ENCODE measurements around the gene TEX13D. TPM values are rescaled to one million over a fixed set of nuclear protein-coding genes. Genes with fewer than 3 reads are reported as not detected.

Gene TEX13D
- total and polyA plus RNA-seq, 4 donors = not detected

DNA sequence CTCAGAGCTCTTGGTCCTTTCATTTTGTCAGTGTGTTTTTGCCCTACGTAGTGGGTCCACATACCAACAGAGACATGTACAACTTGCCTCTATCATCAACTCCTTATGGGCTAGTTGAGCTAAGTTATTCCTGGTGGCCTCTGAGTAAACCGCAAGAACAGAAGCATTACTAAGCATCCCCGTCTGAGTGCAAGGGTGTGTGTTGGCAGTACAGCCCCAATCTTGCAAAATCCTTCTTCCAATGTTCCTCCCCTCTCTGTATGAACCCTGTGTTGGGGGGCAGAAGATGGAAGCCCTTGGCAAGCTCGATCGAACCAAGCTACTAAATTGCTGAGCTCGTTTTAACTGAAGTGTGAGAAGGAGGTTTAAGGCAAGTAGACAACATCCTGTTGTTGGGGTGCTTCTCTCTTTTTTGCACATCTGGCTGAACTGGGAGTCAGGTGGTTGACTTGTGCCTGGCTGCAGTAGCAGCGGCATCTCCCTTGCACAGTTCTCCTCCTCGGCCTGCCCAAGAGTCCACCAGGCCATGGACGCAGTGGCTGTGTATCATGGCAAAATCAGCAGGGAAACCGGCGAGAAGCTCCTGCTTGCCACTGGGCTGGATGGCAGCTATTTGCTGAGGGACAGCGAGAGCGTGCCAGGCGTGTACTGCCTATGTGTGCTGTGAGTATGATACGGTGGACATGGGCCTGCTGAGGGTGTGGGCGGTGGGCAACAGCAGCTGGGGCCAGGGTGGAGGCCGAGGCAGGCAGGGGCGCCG, 13.8 kb downstream of the TEX13D start, which contains the start of gene SH2D1A:
Gene SH2D1A (plus strand): TSS at position 447 of the 760 bp plus-strand sequence. CDS start 80 bp downstream, at position 527.
- H3K27ac ChIP-seq (ENCODE audit: low read depth in 1 of 2, low read length in 2 of 2) = no peak within 1 kb of the TSS

DNA sequence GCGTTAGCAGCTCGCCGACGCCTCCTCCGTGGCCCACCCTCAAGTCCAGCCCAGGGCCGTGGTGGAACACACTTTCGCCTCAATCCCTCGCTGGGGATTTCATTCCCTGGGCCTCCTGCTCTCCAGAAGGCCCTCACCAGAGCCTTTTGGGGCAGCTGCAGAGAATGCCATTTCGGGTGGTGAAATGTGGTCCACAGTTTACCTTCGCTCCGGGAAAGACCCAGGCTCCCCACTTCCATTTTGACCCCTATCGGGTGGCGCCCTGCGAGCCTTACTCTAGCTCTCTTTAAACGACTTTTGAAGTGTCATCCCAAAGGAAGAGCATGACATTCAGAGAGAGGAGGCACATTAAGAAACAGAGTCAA, 14.4 kb downstream of the TEX13D start:
- ATAC-seq (ENCODE audit: low FRiP score) = no peak
- Histone ChIP-seq H3K27me3 (ENCODE audit: control insufficient read depth in 1 of 2, insufficient read depth in 2 of 2, low read length in 1 of 2) (no peaks in the 10 kb centered on the region), H3K4me1 (ENCODE audit: control insufficient read depth in 1 of 2, insufficient read depth in 2 of 2, low read length in 2 of 2) (no peaks in the 10 kb centered on the region), H3K9me3 (ENCODE audit: control insufficient read depth, low read length) (no peaks in the 10 kb centered on the region), H3K36me3 (ENCODE audit: control insufficient read depth in 1 of 2, insufficient read depth in 2 of 2, low read length in 1 of 2) (no peaks in the 10 kb centered on the region), H3K27ac (ENCODE audit: low read depth in 1 of 2, low read length in 2 of 2) (no peak overlapping the region), H3K4me3 (ENCODE audit: low read length in 2 of 2) (no peak overlapping the region)
- DNase-seq = no peak
- 76 to 93% methylated on average over 15 of the region's 15 CpGs for WGBS, 2 donors
- intact Hi-C loops (cut with DNase I) = no loop called here

More for the DNA sequence above, 13.8 kb downstream of the TEX13D start, which contains the start of gene SH2D1A:
- no peaks in the 10 kb centered on the region for H3K4me1 ChIP-seq (ENCODE audit: control insufficient read depth in 1 of 2, insufficient read depth in 2 of 2, low read length in 2 of 2)
- WGBS, 2 donors = 82 to 94% methylated on average over 19 of the region's 19 CpGs
- no peak within 1 kb of the TSS for H3K4me3 ChIP-seq (ENCODE audit: low read length in 2 of 2)
- H3K27me3 ChIP-seq (ENCODE audit: control insufficient read depth in 1 of 2, insufficient read depth in 2 of 2, low read length in 1 of 2) = no peaks in the 10 kb centered on the region
- H3K36me3 ChIP-seq (ENCODE audit: control insufficient read depth in 1 of 2, insufficient read depth in 2 of 2, low read length in 1 of 2) = no peaks in the 10 kb centered on the region
- no peak for DNase-seq
- no peaks in the 10 kb centered on the region for H3K9me3 ChIP-seq (ENCODE audit: control insufficient read depth, low read length)
- ATAC-seq (ENCODE audit: low FRiP score) = no peak
- intact Hi-C loops (cut with DNase I) = no loop called here

DNA sequence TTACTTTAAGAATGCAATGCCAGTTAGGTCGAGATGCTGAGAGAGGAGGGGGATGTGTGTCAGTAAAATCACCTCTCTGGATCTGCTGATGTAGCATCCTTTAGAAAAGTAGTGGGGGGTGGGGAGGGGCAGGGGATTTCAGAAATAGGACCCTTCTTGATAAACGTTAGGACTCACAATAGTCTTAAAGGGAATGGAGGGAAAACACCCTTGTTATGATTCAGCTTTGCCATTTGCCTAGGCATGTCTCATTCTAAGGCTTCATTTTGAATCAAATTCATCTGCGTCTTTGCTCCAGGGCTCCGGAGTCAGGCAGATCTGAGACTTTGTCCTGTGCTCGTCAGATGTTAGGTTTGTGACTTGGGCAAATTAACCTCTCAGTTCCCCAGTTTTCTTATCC, 14.8 kb downstream of the TEX13D start:
- WGBS, 2 donors = 60 to 69% methylated on average over 5 of the region's 5 CpGs
- H3K4me3 ChIP-seq (ENCODE audit: low read length in 2 of 2) = no peak overlapping the region
- no peak for ATAC-seq (ENCODE audit: low FRiP score)

DNA sequence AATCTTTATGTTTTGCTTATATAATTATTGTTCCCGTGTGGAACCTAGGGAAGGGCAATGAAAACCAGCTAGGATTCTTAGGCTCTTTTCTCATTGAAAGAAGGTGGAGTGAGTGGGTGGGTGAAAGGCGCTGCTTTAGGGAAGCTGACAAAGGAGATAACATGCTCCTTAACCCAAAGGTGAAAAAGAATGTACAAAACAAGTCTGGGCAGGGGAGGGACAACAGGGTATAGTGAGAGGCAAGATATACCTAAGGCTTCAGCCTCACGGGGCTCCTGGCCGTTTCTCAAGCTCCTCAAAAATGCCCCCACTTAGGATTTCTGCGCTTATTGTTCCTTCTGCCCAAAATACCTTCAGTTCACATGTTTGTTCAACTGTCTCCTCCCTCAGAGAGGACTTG, 15.7 kb downstream of the TEX13D start:
- Histone ChIP-seq H3K27ac (ENCODE audit: low read depth in 1 of 2, low read length in 2 of 2) (no peak overlapping the region), H3K4me1 (ENCODE audit: control insufficient read depth in 1 of 2, insufficient read depth in 2 of 2, low read length in 2 of 2) (no peaks in the 10 kb centered on the region), H3K27me3 (ENCODE audit: control insufficient read depth in 1 of 2, insufficient read depth in 2 of 2, low read length in 1 of 2) (no peaks in the 10 kb centered on the region), H3K36me3 (ENCODE audit: control insufficient read depth in 1 of 2, insufficient read depth in 2 of 2, low read length in 1 of 2) (no peaks in the 10 kb centered on the region), H3K4me3 (ENCODE audit: low read length in 2 of 2) (no peak overlapping the region), H3K9me3 (ENCODE audit: control insufficient read depth, low read length) (no peaks in the 10 kb centered on the region)
- DNase-seq (no peak), ATAC-seq (ENCODE audit: low FRiP score) (no peak)
- 74 to 88% methylated on average over 5 of the region's 5 CpGs for WGBS, 2 donors
- intact Hi-C loops (cut with DNase I) = no loop called here

More for the DNA sequence above, 14.8 kb downstream of the TEX13D start:
- no peaks in the 10 kb centered on the region for H3K4me1 ChIP-seq (ENCODE audit: control insufficient read depth in 1 of 2, insufficient read depth in 2 of 2, low read length in 2 of 2)
- no peak overlapping the region for H3K27ac ChIP-seq (ENCODE audit: low read depth in 1 of 2, low read length in 2 of 2)
- no peaks in the 10 kb centered on the region for H3K27me3 ChIP-seq (ENCODE audit: control insufficient read depth in 1 of 2, insufficient read depth in 2 of 2, low read length in 1 of 2)
- intact Hi-C loops (cut with DNase I) = no loop called here
- DNase-seq = no peak
- H3K9me3 ChIP-seq (ENCODE audit: control insufficient read depth, low read length) = no peaks in the 10 kb centered on the region
- no peaks in the 10 kb centered on the region for H3K36me3 ChIP-seq (ENCODE audit: control insufficient read depth in 1 of 2, insufficient read depth in 2 of 2, low read length in 1 of 2)

DNA sequence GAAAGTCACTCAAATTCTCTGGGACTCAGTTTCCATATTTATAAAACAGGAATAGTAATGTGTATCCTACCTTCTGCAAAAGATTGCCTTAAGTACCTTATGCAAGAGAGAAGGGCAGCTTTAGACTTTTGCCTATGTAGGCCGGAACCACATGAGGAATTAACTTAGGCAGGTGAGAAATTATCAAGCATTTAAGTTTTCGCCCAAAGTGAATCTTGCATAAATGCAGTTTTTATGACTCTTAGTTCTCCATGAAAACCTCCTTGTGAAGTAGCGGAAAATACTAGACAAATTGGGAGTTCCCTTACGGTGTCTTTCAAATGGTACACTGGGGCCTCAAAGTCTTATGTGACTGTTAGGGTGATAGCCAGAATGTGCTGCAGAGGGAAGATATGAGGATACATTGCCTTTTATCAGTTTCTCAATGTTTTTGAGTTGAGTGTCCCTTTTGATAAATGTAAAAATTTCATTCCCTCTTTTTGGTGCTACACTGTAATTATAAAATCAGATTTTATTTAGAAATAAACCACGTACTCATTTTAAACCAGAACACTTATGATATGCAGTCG, 16.5 kb downstream of the TEX13D start:
- Histone ChIP-seq H3K4me3 (ENCODE audit: low read length in 2 of 2) (no peak overlapping the region), H3K36me3 (ENCODE audit: control insufficient read depth in 1 of 2, insufficient read depth in 2 of 2, low read length in 1 of 2) (no peaks in the 10 kb centered on the region), H3K4me1 (ENCODE audit: control insufficient read depth in 1 of 2, insufficient read depth in 2 of 2, low read length in 2 of 2) (no peaks in the 10 kb centered on the region), H3K9me3 (ENCODE audit: control insufficient read depth, low read length) (no peaks in the 10 kb centered on the region), H3K27me3 (ENCODE audit: control insufficient read depth in 1 of 2, insufficient read depth in 2 of 2, low read length in 1 of 2) (no peaks in the 10 kb centered on the region), H3K27ac (ENCODE audit: low read depth in 1 of 2, low read length in 2 of 2) (no peak overlapping the region)
- intact Hi-C loops (cut with DNase I) = no loop called here
- 90 to 96% methylated on average over 6 of the region's 6 CpGs for WGBS, 2 donors
- ATAC-seq (ENCODE audit: low FRiP score) (no peak), DNase-seq (no peak)

DNA sequence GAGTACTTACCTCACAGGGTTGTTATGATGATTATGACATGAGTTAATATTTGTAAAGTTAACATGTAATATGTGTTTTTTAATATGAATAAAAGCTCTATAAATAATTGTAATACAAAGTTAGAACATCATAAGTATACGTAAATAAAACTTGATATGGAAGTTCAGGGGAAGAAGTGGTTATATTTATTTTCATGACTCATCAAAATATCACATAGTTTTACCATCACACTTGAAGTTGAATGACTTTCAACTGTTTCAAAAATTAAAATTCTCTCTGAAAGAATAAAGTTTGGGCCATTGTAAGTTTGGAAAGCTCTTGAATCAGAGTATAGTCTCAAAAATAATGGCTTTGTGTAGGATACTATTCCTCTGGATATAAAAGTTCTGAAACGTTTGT, 22.2 kb downstream of the TEX13D start:
- no peaks in the 10 kb centered on the region for H3K36me3 ChIP-seq (ENCODE audit: control insufficient read depth in 1 of 2, insufficient read depth in 2 of 2, low read length in 1 of 2)
- no peak for DNase-seq
- H3K4me1 ChIP-seq (ENCODE audit: control insufficient read depth in 1 of 2, insufficient read depth in 2 of 2, low read length in 2 of 2) = no peaks in the 10 kb centered on the region
- no peaks in the 10 kb centered on the region for H3K9me3 ChIP-seq (ENCODE audit: control insufficient read depth, low read length)
- WGBS, 2 donors = 48 to 57% methylated on average over 2 of the region's 2 CpGs
- intact Hi-C loops (cut with DNase I) = no loop called here
- ATAC-seq (ENCODE audit: low FRiP score) = no peak
- no peak overlapping the region for H3K4me3 ChIP-seq (ENCODE audit: low read length in 2 of 2)
- no peak overlapping the region for H3K27ac ChIP-seq (ENCODE audit: low read depth in 1 of 2, low read length in 2 of 2)
- no peaks in the 10 kb centered on the region for H3K27me3 ChIP-seq (ENCODE audit: control insufficient read depth in 1 of 2, insufficient read depth in 2 of 2, low read length in 1 of 2)

DNA sequence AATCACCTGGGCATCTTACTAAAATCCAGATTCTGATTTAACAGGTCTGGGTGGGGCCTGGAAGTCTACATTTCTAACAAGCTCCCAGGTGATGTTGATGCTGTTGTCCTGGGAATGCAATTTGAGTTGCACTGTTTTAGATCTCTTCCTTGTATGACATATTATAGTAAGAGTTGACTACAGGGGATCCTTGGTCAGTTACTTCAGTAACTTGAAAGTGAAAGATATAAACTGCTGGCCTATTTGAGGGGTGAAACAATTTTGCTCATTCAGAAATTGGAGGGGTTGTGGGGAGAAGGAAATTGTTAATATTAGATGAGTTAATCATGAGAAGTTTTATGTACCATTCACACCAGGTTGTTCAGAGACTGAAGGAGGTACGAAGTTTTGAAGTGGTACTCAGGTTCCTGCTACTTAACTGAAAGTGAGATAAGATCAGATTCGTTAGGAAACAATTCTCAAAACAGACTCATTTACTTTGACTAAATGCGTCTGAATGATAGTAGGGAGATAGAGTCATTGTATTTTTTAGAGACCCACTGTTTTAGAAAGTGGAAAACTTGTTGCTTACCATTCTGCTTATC, 26.4 kb downstream of the TEX13D start:
- intact Hi-C loops (cut with DNase I) = no loop called here
- no peak for ATAC-seq (ENCODE audit: low FRiP score)
- Histone ChIP-seq H3K27me3 (ENCODE audit: control insufficient read depth in 1 of 2, insufficient read depth in 2 of 2, low read length in 1 of 2) (no peaks in the 10 kb centered on the region), H3K9me3 (ENCODE audit: control insufficient read depth, low read length) (no peaks in the 10 kb centered on the region), H3K4me1 (ENCODE audit: control insufficient read depth in 1 of 2, insufficient read depth in 2 of 2, low read length in 2 of 2) (no peaks in the 10 kb centered on the region), H3K27ac (ENCODE audit: low read depth in 1 of 2, low read length in 2 of 2) (no peak overlapping the region), H3K4me3 (ENCODE audit: low read length in 2 of 2) (no peak overlapping the region), H3K36me3 (ENCODE audit: control insufficient read depth in 1 of 2, insufficient read depth in 2 of 2, low read length in 1 of 2) (no peaks in the 10 kb centered on the region)
- DNase-seq = no peak
- WGBS, 2 donors = 66 to 86% methylated on average over 3 of the region's 3 CpGs

DNA sequence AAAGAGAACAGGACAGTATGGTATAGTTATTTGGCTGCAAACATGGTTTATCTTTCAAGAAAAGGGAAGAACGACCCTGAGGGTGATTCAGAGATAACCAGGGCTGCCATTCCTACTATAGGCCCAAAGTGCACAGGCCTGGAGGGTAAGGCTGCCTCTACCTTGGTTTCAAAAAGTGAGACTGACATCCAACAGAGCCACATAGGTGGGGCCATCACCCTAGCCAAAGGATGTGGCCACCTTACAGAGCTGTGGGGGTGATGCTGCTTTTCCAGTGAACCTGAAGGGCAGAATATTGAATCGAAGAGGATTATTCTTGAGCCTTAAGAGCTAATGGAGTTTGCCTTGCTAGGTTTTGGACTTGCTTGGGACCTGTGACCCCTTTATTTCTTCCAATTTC, 29.6 kb downstream of the TEX13D start:
- Histone ChIP-seq H3K4me3 (ENCODE audit: low read length in 2 of 2) (no peak overlapping the region), H3K27ac (ENCODE audit: low read depth in 1 of 2, low read length in 2 of 2) (no peak overlapping the region), H3K9me3 (ENCODE audit: control insufficient read depth, low read length) (no peaks in the 10 kb centered on the region), H3K36me3 (ENCODE audit: control insufficient read depth in 1 of 2, insufficient read depth in 2 of 2, low read length in 1 of 2) (no peaks in the 10 kb centered on the region), H3K27me3 (ENCODE audit: control insufficient read depth in 1 of 2, insufficient read depth in 2 of 2, low read length in 1 of 2) (no peaks in the 10 kb centered on the region), H3K4me1 (ENCODE audit: control insufficient read depth in 1 of 2, insufficient read depth in 2 of 2, low read length in 2 of 2) (no peaks in the 10 kb centered on the region)
- WGBS, 2 donors = 62 to 83% methylated on average over 2 of the region's 2 CpGs
- DNase-seq = no peak
- ATAC-seq (ENCODE audit: low FRiP score) = no peak
- intact Hi-C loops (cut with DNase I) = no loop called here

DNA sequence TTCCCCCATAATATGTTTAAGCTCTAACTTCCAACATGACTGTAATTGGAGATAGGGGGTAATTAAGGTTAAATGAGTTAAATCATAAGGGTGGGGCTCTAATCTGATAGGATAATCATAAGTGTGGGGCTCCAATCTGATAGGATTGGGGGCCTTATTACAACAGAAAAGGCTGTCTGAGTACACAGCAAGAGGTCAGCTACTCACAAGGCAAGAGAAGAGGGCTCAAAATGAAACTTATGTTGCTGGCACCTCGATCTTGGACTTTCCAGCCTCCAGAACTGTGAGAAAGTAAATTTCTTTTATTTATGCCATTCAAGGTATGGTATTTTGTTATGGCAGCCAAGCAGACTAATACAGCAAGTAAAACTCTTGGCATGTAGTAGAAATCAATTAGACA, 30.3 kb downstream of the TEX13D start:
- 61 to 85% methylated on average over 1 of the region's 1 CpG for WGBS, 2 donors
- no peak for ATAC-seq (ENCODE audit: low FRiP score)

More for the DNA sequence above, 30.3 kb downstream of the TEX13D start:
- DNase-seq = no peak
- H3K4me1 ChIP-seq (ENCODE audit: control insufficient read depth in 1 of 2, insufficient read depth in 2 of 2, low read length in 2 of 2) = no peaks in the 10 kb centered on the region
- no peak overlapping the region for H3K4me3 ChIP-seq (ENCODE audit: low read length in 2 of 2)
- H3K27me3 ChIP-seq (ENCODE audit: control insufficient read depth in 1 of 2, insufficient read depth in 2 of 2, low read length in 1 of 2) = no peaks in the 10 kb centered on the region
- H3K9me3 ChIP-seq (ENCODE audit: control insufficient read depth, low read length) = no peaks in the 10 kb centered on the region
- no peak overlapping the region for H3K27ac ChIP-seq (ENCODE audit: low read depth in 1 of 2, low read length in 2 of 2)
- H3K36me3 ChIP-seq (ENCODE audit: control insufficient read depth in 1 of 2, insufficient read depth in 2 of 2, low read length in 1 of 2) = no peaks in the 10 kb centered on the region
- intact Hi-C loops (cut with DNase I) = no loop called here
